Mammary epithelial cell (primary cell): ENCODE results near the gene RBBP6.

Experiments
- EZH2 ChIP-seq: IDR thresholded peaks from 2 replicates; pipeline ENCODE4 v1.6.1; 2012; ENCODE audit warnings: low read length, inconsistent platforms, borderline replicate concordance
- TF ChIP-seq, protein P1 (sequence below), 2 donors: IDR thresholded peaks in 1 of 2; conservative IDR thresholded peaks in 1 of 2; 2 replicates each; pipeline ENCODE4 v1.5.1; 2011 to 2012; ENCODE audit warnings: inconsistent platforms in 2 of 2, low read length in 2 of 2, mild to moderate bottlenecking in 2 of 2, control low read depth in 1 of 2, low read depth in 1 of 2; ENCODE audit not compliant: insufficient read depth in 1 of 2; ENCODE audit errors: extremely low read depth in 1 of 2

DNA sequence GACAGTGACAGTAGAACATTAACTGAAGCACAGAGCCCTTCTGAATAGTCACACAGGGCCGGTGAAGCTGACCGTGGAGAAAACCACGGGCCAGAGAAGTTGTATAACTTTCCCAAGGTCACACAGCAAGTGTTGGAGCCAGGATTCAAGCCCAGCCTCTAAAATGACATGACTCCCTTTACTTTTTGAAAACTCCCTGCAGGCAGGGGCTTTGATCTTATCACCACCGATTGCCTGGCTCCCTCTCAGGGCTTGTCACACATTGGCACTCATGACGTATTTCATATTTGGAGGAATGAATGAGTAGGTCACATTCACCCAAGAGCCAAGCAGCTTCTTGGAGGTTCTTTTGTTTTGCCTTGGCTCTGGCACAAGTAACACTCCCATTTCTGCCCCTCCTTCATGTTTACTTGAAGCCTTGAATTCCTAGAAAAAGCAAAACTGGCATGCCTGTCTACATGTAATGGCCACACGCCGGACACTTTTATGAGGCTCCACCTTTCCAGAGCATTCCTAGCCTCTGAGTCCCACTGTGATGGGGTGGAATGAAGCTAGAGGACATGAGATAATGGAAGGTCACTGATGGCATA lies 13.3 kb upstream of the RBBP6 start:
- TF ChIP-seq, protein P1, sequence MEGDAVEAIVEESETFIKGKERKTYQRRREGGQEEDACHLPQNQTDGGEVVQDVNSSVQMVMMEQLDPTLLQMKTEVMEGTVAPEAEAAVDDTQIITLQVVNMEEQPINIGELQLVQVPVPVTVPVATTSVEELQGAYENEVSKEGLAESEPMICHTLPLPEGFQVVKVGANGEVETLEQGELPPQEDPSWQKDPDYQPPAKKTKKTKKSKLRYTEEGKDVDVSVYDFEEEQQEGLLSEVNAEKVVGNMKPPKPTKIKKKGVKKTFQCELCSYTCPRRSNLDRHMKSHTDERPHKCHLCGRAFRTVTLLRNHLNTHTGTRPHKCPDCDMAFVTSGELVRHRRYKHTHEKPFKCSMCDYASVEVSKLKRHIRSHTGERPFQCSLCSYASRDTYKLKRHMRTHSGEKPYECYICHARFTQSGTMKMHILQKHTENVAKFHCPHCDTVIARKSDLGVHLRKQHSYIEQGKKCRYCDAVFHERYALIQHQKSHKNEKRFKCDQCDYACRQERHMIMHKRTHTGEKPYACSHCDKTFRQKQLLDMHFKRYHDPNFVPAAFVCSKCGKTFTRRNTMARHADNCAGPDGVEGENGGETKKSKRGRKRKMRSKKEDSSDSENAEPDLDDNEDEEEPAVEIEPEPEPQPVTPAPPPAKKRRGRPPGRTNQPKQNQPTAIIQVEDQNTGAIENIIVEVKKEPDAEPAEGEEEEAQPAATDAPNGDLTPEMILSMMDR (conservative IDR thresholded peaks at IDR 0.05 in 1 of 2, IDR thresholded peaks at IDR 0.05 in 1 of 2; ENCODE audit: extremely low read depth in 1 of 2, insufficient read depth in 1 of 2, low read depth in 1 of 2, low read length in 2 of 2), result no peak
- no peak for TF ChIP-seq EZH2
